Upper lobe of right lung (tissue), 1 donor: ENCODE measurements around the gene OSBPL3. TPM values are rescaled to one million over a fixed set of nuclear protein-coding genes. Genes with fewer than 3 reads are reported as not detected.

Experiments
- ATAC-seq: fragments of 200-7000 bp; cut with Tn5 transposase; one replicate; pipeline ENCODE4 v1.9.1; 2020; ENCODE audit warnings: mild to moderate bottlenecking, moderate library complexity
- DNase-seq: peaks from one replicate; pipeline ENCODE4 v3.0.0-alpha.2; 2020
- H3K27ac ChIP-seq: fragments of 200-600 bp; one replicate; pipeline ENCODE4 v1.8.0; 2022
- H3K27me3 ChIP-seq: fragments of 200-600 bp; one replicate; pipeline ENCODE4 v1.8.0; 2022; ENCODE audit warnings: mild to moderate bottlenecking
- H3K36me3 ChIP-seq: fragments of 200-600 bp; one replicate; pipeline ENCODE4 v1.8.0; 2022
- H3K4me1 ChIP-seq: fragments of 200-600 bp; one replicate; pipeline ENCODE4 v1.8.0; 2022
- H3K4me3 ChIP-seq: fragments of 200-600 bp; one replicate; pipeline ENCODE4 v1.8.0; 2022; ENCODE audit warnings: mild to moderate bottlenecking
- H3K9me3 ChIP-seq: fragments of 200-600 bp; one replicate; pipeline ENCODE4 v1.8.0; 2022
- intact Hi-C: fragments of 100-400 bp; cut with DNase I; formaldehyde crosslinking; loops from one replicate; pipeline ENCODE4 v1.11.0; 2022
- total RNA-seq: library from RNA; stranded (reverse); fragmentation: NEBNext Ultra II Directional; extraction: Animal tissue kit (Norgen Biotek cat#: 25700); gene quantifications from one replicate; pipeline ENCODE4 v1.2.1, GENCODE V29; 2021
- TF ChIP-seq, protein P1 (sequence below): fragments of 200-600 bp; IDR thresholded peaks from one replicate; pipeline ENCODE4 v1.8.0; 2022; ENCODE audit warnings: antibody characterized with exemption
- donor health status: DM: no; HTN: yes; CAD: no; lungs with severe emphysema.

The OSBPL3 gene
- total RNA-seq, 1 donor from 2014 or later, result 23.7 TPM

DNA sequence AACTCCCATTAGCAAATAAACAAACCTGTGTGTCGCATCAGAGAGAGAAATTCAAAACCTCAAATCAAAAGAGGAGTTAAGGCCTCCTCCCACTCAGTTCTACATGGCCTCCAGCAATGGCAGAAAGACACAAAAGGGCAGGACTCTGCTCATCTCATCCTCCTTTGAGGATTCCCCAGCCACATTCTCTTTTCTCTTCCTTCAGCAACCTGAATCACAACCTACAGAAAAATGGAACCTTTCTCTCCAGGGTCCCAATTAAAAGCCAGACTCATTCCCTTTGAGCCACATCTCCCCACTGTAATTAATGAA lies 7.9 kb downstream of the OSBPL3 start:
- H3K9me3 ChIP-seq, result no peaks in the 10 kb centered on the region
- H3K36me3 ChIP-seq, result no peaks in the 10 kb centered on the region
- TF ChIP-seq, protein P1, sequence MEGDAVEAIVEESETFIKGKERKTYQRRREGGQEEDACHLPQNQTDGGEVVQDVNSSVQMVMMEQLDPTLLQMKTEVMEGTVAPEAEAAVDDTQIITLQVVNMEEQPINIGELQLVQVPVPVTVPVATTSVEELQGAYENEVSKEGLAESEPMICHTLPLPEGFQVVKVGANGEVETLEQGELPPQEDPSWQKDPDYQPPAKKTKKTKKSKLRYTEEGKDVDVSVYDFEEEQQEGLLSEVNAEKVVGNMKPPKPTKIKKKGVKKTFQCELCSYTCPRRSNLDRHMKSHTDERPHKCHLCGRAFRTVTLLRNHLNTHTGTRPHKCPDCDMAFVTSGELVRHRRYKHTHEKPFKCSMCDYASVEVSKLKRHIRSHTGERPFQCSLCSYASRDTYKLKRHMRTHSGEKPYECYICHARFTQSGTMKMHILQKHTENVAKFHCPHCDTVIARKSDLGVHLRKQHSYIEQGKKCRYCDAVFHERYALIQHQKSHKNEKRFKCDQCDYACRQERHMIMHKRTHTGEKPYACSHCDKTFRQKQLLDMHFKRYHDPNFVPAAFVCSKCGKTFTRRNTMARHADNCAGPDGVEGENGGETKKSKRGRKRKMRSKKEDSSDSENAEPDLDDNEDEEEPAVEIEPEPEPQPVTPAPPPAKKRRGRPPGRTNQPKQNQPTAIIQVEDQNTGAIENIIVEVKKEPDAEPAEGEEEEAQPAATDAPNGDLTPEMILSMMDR, result no peak
- no peaks in the 10 kb centered on the region for H3K4me1 ChIP-seq
- intact Hi-C loops, result no loop called here
- H3K27me3 ChIP-seq, result no peaks in the 10 kb centered on the region
- H3K4me3 ChIP-seq, result no peak overlapping the region
- ATAC-seq (no peak), DNase-seq (no peak)
- H3K27ac ChIP-seq, result no peak overlapping the region

DNA sequence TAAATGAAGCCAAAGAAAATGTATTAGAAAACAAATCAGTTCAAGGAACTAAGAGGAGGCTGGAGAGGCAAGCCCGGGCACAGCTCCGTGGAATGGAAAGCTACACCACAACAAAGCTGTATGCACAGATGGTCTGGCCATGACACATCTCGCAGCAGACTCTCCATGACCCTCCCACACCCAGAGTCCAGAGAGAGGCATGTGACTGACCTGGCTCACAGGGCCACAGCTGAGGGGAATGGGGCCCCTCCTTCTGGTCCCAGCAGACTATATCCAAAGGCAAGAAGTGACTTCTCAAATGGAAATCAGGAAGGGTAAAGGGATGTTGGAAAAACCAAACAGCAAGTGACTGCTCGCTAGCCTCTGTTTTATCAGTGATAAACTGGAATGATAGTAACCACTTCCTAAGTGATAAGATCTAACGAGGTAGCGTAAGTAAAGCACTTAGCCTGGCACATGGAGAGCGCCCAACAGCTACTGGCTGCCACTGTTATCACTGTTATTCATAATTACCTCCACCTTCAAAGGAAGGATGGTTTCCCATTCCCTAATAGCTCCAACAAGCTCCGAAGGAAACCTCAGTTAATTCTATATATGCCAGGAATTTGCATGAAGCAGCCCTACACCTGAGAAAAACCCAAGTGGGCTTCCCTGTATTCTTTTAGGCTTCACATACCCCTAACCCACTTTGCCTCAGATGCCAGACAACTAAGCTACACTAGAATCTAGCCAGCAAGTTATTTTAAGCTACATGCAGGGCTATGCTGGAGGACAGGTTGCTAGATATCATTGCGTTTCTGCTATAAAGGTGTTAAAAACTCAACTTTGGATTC lies 8.4 kb downstream of the OSBPL3 start:
- no peaks in the 10 kb centered on the region for H3K9me3 ChIP-seq
- no peak for DNase-seq
- intact Hi-C loops, result no loop called here
- H3K4me1 ChIP-seq, result peaks cover under 1% of the 10 kb centered on the region
- H3K27me3 ChIP-seq, result no peaks in the 10 kb centered on the region
- H3K27ac ChIP-seq, result no peak overlapping the region
- TF ChIP-seq, protein P1, result no peak
- H3K36me3 ChIP-seq, result no peaks in the 10 kb centered on the region
- H3K4me3 ChIP-seq, result no peak overlapping the region
- peak; percentile 63 for ATAC-seq

DNA sequence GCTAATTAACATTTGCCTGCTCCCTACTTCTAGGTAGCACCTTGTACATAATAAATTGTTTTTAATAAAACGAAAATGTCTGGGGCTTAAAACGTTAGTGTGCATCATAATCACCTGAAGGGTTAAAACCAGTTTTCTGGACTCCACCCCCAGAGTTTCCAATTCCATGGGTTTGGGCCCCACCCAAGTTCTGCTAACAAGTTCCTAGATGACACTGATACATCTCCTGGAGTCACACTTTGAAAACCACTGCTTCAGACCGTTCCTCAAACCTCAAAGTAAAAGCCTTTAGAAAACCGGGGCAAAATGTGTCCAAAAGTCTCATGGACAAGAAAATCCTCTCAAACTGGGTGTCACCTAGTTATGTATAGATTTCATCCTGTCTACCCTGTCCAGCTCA lies 9.3 kb downstream of the OSBPL3 start:
- TF ChIP-seq, protein P1, result no peak
- Histone ChIP-seq H3K27ac (no peak overlapping the region), H3K4me3 (no peak overlapping the region), H3K4me1 (peaks cover 9% of the 10 kb centered on the region), H3K36me3 (no peaks in the 10 kb centered on the region), H3K27me3 (no peaks in the 10 kb centered on the region), H3K9me3 (no peaks in the 10 kb centered on the region)
- ATAC-seq (no peak), DNase-seq (no peak)
- intact Hi-C loops, result no loop called here

DNA sequence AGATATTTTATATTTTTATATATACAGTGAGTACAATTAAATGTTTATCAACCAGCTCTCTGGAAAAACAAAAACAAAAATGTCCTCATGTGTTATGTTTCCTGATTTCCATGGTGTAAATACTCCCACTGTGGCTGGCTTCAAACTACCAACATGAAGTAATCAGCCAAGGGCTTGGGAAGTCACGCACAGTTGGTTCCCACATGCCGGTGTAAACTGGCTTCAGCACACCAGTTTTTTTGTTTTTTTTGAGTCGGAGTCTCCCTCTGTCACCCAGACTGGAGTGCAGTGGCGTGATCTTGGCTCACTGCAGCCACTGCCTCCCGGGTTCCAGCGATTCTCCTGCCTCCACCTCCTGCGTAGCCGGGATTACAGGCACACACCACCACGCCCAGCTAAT lies 11.8 kb downstream of the OSBPL3 start:
- ATAC-seq (no peak), DNase-seq (no peak)
- H3K36me3 ChIP-seq, result no peaks in the 10 kb centered on the region
- H3K4me3 ChIP-seq, result no peak overlapping the region
- H3K4me1 ChIP-seq, result peaks cover 14% of the 10 kb centered on the region
- H3K9me3 ChIP-seq, result no peaks in the 10 kb centered on the region
- intact Hi-C loops, result no loop called here
- TF ChIP-seq, protein P1, result no peak
- no peaks in the 10 kb centered on the region for H3K27me3 ChIP-seq
- H3K27ac ChIP-seq, result no peak overlapping the region

DNA sequence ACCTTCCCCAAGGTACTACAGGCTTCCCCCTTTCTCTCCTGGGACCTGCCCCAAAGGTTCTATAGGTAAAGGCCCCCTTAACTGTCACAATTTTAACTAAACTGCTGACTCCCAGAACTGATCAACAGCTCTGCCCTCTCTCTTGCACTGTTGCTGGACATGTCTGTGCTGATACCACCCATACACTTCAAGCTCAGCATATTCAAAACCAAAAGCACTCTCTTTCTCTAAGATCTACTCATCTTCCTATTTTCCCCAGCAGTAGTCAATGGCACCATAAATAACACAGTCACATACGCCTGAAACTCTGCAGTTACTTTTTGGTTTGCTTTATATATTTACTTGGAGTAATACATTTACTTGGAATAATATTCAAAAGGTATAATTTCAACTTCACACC lies 12.3 kb downstream of the OSBPL3 start:
- no peaks in the 10 kb centered on the region for H3K36me3 ChIP-seq
- no peaks in the 10 kb centered on the region for H3K9me3 ChIP-seq
- H3K4me3 ChIP-seq, result no peak overlapping the region
- DNase-seq (no peak), ATAC-seq (no peak)
- TF ChIP-seq, protein P1, result no peak
- no peaks in the 10 kb centered on the region for H3K27me3 ChIP-seq
- intact Hi-C loops, result no loop called here
- H3K4me1 ChIP-seq, result peaks cover 17% of the 10 kb centered on the region
- H3K27ac ChIP-seq, result no peak overlapping the region

DNA sequence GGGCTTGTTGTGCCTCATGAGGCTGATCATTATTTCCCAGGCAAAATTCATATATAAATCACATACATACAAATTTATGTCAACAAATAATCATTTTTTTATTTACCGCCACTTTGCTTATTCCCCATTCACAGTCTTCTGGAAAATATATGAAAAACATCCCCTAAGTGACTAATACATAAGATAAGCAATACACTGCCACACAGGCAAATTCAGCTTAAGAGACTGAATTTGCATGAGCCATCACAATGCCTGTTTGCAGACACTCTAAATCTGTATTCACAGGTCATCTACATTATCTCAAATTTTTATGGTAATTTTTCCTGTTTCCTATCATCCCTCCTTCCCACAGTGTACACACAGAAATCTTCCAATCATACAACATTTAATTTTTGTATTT lies 13.2 kb downstream of the OSBPL3 start:
- no peaks in the 10 kb centered on the region for H3K27me3 ChIP-seq
- DNase-seq, result no peak
- H3K27ac ChIP-seq, result no peak overlapping the region
- no peak overlapping the region for H3K4me3 ChIP-seq
- TF ChIP-seq, protein P1, result no peak
- intact Hi-C loops, result no loop called here
- ATAC-seq, result no peak
- no peaks in the 10 kb centered on the region for H3K36me3 ChIP-seq
- no peaks in the 10 kb centered on the region for H3K9me3 ChIP-seq
- H3K4me1 ChIP-seq, result peaks cover 20% of the 10 kb centered on the region
